Renal cortex interstitium (tissue), 11 donors: ENCODE measurements around the gene CHRNG. TPM values are rescaled to one million over a fixed set of nuclear protein-coding genes. Genes with fewer than 3 reads are reported as not detected.
"Not testable (repeated sequence)": the region's sequence is repeated elsewhere in the genome, so short reads cannot be mapped to it uniquely, and the experiment has no call there.

Experiments used
- DNase-seq, 11 donors: peaks; one replicate each; pipeline ENCODE4 v3.0.0-alpha.2; 2013; ENCODE audit warnings: low read depth in 9 of 11, low spot score in 4 of 11; ENCODE audit errors: extremely low read depth in 1 of 11
- polyA plus RNA-seq, 3 donors: library from polyadenylated mRNA; unstranded; fragments of 120-200 nt; gene quantifications; one replicate each; pipeline ENCODE4 v1.2.1, GENCODE V29; 2013; ENCODE audit not compliant: insufficient read length in 3 of 3

The CHRNG gene
- polyA plus RNA-seq, 3 donors: 1.1 to 1.6 (median 1.2) TPM

GRCh38 chr2:232563580-232563979 is 24.1 kb downstream of the CHRNG start:
- DNase-seq: no peak

DNA sequence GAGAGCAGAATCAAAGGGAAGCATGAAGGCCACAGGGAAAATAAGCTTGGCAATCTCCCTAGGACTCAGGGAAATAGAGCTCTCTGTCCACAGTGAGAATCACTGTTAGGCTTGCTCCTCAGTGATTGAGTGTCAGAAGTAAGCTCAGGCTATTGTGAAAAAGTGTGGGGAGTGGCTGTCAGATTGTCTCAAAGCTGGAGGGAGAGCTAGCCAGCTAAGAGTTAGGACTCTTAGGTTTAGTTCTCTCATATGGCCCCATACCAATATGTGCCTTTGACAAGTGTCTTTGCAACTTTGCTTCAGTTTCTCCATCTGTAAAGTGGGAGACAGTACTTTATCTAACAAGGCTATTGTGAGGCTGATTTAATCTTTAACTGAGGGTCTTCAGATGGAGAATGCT is 28.2 kb downstream of the CHRNG start:
- no peak for DNase-seq

- DNase-seq: no peak
Observed at GRCh38 chr2:232568161-232568560, 28.7 kb downstream of the CHRNG start.

GRCh38 chr2:232569541-232569940 is 30.0 kb downstream of the CHRNG start:
- DNase-seq: no peak

DNA sequence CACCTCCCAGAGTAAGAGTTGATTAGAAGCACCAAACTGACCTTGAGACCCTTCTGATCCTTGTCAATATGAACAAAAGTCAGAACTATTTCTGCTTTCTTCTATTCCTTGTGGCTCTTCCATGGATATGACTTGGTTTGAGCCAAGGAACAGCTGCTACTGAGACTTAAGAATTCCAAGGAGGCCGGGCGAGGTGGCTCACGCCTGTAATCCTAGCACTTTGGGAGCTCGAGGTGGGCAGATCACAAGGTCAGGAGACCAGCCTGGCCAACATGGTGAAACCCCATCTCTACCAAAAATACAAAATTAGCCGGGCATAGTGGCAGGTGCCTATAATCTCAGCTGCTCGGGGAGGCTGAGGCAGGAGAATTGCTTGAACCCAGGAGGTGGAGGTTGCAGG is 31.0 kb downstream of the CHRNG start:
- DNase-seq: not testable (repeated sequence)

GRCh38 chr2:232571026-232571474 is 31.6 kb downstream of the CHRNG start:
- DNase-seq: no peak

DNA sequence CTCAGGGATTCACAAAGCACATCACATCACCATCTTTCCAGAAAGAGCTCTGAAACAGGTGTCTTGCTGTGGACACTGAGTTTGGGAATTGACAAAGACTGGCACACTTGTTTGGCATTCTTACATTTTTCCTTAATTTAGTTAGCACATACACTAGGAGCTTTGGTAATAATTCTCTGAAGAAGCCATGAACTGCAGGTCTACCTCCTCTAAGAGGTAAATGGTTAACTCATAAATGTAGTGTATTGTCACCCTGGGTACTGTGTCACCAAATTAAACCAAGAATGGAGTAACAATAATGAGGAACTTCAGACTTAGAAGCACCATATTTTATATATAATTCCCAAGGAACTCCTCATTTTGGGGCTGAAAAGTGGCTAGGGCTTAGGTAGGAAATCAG is 33.5 kb downstream of the CHRNG start:
- DNase-seq: no peak

DNA sequence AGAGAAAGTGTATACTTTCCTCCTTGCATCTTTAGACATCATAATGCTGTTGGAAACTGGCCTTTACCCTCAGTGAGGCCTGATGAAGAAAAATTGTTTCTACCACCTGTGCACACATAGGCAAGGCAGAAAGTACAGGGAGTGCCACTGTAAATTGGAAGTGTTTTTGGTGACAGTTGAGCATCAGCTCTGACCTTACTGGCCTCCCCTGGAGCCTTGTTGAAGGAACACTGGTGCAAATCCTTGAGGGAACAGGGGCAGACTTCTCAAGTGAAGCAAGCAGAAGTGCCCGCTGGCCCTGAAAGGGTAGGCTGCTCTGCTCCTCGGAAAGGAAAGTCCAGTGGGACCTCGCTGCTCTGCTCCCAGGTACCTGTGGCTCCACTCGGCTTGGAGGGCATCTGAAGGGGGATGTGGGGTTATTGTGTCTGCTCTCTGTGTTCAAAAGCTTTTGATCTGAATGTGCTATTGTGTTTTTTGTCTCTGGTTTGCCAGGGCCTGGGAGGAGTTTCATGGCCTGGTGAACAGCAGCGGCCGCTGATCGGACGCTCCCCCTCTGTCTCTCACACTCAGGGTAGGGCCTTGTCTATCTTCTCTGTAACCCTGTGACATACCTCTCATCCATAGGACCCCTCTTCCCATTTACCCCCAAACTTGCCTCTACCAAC is 34.4 kb downstream of the CHRNG start:
- no peak for DNase-seq

- DNase-seq: no peak
Observed at GRCh38 chr2:232574674-232575403, 35.3 kb downstream of the CHRNG start.

DNA sequence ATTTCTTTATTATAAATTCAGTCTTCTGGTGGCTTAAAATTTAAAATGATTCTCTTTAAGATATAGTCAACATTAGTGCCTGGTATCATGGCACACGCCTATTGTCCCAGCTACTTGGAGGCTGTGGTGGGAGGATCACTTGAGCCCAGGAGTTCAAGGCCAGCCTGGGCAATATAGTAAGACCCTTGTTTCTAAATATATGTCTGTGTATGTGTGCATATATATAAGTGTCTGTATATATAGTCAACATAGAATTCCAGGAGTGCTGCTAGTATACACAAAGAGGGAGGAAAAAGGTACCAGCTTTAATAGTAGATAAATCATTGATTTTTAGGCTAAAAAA is 35.9 kb downstream of the CHRNG start:
- no peak for DNase-seq

- DNase-seq: no peak
Observed at GRCh38 chr2:232576995-232577394, 37.5 kb downstream of the CHRNG start.

- no peak for DNase-seq
Observed at GRCh38 chr2:232577841-232578240, 38.3 kb downstream of the CHRNG start.

GRCh38 chr2:232578626-232579025 is 39.1 kb downstream of the CHRNG start:
- DNase-seq: no peak

GRCh38 chr2:232580648-232580981 is 41.1 kb downstream of the CHRNG start:
- no peak for DNase-seq

- no peak for DNase-seq
Observed at GRCh38 chr2:232581725-232582124, 42.2 kb downstream of the CHRNG start.

DNA sequence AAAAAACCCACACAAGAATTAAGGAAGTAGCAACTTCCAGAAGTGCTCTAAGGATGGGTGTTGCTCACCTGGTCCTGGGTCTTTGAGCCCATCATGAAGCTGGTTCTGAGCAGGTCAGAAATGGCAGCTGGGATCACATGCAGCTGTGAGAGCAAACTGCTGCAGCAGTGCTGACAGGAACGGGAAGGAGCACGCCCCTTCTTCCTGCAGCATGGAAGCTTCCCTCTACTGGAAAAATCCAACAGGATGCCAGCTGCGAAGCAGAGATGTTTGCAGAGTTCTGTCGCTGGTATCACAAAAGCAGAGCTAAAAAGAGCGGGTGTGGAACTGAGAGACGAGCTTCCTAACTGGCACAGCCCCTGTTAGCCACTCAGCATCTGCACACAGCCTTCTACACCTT is 44.7 kb downstream of the CHRNG start:
- no peak for DNase-seq

- DNase-seq: no peak
Observed at GRCh38 chr2:232586943-232587505, 47.5 kb downstream of the CHRNG start.

- DNase-seq: no peak
Observed at GRCh38 chr2:232587512-232587911, 48.0 kb downstream of the CHRNG start.

DNA sequence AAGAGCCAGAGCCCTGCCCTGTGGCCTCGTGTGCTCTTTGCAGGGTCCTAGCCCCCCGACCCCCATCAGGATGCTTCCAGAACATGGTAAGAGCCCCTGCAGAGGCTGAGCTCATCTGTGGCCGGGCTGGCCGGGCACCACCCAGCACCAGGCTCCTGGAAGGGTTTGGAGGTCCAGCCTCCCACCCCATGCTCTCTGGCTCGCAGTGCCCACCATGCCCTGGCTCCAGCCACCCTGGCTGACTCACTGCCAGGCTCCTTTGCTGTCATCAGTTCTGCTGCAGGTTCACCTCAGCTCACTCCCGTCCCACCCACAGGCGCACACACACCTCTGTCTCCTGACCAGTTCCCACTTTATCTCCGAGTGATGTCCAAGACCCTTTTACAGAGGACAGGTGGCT is 48.5 kb downstream of the CHRNG start:
- no peak for DNase-seq

DNA sequence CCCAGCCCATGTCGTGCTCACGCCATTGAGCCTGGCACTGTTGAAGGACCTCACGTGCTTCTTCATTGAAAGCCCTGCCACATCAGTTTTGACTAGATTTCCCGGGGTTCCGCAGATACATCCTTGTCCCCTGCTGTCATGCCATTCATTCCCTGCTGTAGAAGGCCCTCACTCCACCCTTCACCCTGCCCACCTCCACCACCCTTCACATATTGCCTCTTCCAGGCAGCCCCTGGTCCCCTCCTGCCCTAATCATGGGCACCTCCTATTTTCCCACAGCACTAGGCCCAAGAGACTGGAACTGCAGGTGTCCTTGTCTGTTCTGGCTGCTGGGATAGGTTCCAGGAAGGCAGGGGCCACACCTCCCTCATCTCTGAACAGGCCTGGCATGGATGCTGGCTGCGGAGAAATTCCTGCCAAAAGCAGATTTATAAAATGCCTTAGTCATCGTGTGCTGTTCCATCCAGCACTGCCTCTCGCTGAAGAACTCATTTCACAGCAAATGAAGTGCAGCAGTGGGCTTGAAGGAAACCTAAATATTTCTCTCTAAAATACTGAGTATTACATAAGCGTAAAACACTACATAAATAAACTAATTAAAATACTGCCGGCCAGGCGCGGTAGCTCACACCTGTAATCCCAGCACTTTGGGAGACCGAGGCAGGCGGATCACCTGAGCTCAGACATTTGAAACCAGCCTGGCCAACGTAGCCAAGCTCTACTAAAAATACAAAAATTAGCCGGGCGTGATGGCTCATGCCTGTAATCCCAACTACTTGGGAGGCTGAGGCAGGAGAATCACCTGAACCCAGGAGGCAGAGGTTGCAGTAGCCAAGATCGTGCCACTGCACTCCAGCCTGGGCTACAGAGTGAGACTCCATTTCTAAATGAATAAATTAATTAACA is 49.4 kb downstream of the CHRNG start:
- no peak for DNase-seq
